Activated CD8-positive, alpha-beta memory T cell treated with anti-CD3 and anti-CD28 coated beads for 1 hour (primary cell): ENCODE data around the gene PRR9.

ENCODE experiments used
- DNase-seq, 2 donors: peaks; one replicate each; pipeline ENCODE4 v3.0.0-alpha.2; 2020; ENCODE audit warnings: low read depth in 1 of 2; ENCODE audit errors: extremely low read depth in 1 of 2

PRR9 gene

DNA sequence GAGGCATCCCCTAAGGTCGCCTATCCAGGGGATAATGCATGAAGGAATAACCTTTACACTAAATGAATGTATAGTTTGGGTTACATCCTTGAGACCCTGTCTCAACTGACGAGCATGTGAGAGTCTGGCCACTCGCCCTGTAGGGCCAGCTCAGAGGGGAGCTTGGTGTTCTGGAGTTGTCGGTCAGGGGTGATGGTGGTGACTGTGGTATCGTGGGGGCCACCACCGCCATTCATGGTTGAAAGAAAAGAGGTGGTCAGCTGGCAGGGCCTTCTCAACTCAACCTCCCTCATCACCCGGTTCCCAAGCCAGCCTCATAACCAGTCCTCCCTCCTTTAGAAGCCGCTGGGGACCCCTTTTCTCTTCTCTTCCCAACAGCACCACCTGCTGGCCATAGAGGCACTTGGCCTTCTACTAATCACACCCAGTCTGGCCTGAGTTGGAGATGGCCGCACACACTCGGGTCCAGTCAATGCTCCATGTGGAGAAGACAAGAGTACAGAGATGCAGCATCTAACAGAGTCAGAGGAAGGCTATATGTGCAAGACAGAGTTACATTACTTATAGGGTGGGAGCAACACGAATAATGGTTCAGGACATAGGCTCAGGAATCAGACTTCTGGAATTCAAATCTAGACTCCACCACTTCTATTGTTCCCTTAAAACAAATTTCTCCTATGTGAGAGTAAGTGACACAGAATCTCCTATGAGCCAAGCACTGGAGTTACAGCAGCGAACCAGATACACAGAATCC, 11.9 kb downstream of the PRR9 start:
- peak in 1 of 2 donors; percentile 3 for DNase-seq

DNA sequence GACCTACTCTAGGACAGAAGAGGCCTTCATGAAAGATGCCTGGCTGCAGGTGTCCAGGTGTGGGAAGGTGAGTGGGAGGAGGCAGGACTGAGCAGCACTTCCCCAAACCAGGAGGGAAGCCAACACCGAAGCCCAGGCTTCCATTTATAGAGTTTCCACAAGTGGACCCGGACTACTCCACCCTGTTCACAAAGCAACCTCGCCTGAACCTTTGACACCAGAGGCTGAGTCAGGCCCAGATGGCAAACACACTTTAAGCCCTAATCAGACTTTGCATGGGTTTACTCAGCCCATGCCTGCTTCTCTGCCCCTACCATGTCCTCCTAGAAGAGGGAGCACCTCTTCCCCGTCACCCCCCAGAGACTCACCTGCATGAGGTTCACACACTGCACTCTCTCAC, 14.0 kb downstream of the PRR9 start:
- DNase-seq: no peak

DNA sequence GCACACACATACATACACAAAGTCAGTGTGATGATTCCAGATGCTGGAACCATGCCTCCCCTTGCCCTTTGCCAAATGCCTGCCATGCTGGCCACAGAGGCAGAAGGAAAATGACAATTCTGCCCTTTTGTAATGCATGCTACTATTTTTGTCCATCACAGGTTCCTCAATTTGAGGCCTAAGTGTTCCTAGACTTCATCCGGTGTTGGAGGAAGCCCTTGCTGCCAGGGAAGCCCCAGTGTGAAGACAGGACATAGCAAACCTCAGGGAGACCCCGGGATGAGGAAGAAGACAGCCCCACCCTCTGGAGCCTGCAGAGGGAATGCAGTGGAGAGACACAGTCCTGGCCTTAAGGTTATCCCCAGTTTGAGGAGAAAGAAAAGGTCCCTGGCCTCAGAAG, 14.4 kb downstream of the PRR9 start:
- DNase-seq: no peak

DNA sequence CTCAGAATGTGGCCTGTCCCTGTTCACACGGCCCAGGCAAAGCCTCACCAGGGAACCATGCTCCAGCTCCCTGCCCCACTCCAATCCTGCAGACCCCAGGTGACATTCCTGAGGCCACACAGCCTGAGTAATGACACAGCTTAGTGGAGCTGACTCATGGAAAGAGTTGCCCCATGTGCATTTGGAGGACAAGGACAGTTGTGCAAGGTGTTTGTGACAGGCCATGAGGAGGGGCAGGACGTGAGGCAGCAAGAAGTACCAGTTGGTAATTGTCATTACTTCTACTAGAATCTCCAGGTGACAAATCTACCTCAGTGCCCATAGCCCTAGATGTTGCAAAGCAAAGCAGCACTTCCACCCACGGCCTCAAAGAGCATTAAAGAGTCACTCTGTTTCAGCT, 15.2 kb downstream of the PRR9 start:
- DNase-seq: no peak

DNA sequence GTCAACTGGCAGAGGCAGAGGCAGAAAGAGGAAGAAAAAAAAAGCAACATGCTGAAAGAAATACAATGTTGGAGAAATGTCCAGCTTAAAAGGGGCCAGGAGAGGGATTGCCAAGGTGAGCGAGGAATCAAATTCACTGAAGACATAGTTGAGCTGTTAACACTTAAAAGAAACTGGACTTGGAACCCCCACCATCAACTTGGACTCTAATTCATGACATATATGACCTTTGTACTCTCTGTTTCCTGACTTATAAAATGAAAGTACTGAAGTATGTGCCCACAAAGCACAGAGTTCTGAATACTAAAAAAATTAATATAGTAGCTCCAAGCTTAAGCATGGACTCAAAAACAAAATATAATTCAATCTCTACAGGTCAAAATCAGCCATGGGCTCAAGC, 16.1 kb downstream of the PRR9 start:
- DNase-seq: no peak

DNA sequence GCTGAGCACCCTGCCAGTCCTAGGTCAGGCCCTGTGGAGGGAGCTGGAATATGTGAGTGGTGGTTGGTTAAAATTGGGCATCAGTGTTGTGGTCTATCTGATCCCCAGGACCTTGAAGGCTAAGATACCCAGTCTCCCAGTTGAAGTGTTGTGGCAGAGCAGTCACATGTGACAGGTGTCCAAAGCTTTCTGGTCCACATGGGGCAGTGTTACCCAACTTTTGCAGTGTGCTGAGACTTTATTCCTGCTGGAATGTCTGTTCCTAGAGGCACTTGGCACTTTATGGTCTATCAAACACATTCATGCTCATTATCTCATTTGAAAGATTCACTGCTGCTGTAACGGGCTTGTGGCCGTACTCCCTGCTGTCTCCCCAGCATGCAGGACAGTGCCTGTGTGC, 21.1 kb downstream of the PRR9 start:
- DNase-seq: no peak

DNA sequence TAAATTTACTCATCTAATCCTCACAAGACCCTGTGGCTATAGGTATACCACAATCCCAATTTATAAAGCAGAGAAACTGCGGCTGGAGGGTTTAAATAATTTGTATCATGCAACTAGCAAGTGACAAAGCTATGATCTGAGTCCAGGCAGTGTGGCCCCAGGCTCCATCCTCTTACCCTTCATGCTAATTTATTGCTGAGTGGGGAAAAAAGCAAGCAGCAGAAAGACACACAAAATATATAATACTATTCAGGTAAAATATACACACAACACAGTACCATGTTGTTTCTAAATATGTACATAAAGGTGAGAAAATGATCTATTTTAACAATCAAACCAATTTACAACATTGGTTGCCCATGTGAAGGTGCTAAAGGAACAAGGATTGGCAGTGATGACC, 24.8 kb downstream of the PRR9 start:
- DNase-seq: no peak

DNA sequence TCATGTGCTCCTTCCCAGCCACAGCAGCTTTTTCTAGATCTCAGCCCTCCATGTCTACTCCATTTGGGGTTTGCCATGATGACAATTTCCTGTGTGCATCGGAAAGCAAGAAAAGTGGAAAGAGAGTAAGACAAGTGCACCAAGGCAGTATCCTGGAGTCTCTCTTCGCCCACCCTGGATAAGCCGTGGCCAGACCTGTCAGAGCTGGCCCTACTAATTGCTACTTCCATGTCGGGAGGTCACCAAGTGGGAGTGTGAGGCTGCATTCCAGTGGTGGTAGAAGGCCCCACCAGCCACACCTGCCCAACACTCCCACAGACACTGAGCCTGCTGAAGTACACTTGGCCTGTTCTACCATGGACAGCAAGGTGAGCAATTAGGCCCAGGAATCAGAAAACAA, 28.1 kb downstream of the PRR9 start:
- DNase-seq: no peak

DNA sequence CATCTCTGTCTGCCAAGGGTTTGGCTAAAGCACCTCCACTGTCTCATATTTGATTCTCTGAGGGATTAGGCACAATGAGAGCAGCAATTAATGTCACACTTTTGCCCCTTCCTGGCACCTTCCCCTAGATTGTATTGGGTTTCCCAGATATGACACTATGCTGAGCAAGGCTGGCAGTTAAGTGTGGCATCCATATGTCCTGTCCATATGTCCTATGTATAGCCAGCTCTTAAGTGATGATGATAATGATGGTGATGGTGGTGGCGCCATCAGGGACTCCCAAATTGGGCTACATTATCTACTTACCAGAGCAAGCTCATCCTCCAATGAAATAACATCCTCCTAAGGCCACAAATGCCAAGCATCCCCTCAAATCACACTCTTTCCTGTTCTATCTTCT, 28.6 kb downstream of the PRR9 start:
- DNase-seq: no peak

DNA sequence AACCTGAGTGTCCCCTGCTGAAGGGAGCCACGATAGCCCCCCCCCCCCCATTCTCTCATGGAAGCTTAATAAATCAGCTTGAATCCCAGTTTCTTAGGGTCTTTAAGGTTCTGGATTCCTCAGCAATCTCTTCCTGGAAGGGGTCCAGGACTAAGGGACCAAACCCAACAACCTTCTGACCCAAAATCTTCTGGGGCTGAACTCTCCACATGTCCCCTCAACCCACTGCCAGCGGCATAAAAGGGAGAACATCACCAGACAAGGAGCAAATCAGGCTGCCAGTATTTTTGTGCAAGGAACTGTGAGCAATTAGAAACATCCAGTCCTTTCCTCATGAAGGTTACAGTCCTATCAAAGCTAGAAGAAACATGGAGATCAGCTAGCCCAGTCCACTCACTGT, 29.4 kb downstream of the PRR9 start:
- DNase-seq: no peak

DNA sequence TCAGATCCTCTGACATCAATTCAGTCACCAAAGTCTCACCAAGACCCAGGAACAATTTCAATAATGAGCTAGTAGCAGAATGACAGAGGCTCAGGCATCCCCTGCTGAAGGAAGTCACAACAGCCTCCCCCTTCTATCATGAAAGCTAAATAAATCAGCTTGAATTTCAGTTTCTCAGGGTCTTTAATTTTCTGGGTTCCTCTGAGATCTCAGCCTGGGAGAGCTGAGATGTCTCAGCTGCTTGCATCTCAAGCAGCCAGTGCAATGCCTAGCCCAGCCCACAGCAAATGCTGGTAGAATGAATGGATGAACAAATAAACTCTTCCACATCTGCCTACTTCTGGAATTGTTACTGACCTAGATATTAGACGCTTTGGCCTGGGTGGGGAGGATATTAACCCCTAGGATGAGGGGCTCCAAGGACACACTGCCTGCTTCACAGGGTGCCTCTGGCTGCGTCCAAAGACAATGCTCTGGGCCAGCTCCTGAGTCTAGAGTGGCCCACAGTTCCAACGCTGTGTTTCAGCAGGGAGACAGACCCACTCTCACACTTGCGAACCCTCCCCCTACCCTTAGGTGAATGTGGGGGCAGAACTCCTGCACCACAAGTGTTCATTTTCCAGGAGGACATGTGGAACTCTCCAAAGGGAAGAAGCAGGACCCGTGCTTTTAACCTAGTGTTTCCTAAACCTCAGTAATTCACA, 30.9 kb downstream of the PRR9 start:
- DNase-seq: no peak

DNA sequence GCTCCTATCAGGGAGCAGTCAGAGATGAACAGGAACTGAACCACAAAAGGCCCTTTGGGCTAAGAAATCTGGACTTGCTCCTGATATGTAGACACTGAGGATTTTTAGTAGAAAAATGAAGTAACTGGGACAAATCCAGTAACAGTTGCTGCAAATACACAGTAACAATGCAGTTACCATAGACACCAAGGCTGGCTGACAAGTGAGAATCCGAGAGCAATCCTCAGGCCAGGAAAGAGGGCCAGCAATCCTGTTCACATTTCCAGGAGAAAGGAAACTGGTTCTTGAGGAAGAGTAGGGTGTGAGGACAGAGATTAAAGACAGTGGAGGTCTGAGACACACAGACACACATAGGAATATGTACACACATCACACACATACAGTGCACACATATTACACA, 32.8 kb downstream of the PRR9 start:
- no peak for DNase-seq

DNA sequence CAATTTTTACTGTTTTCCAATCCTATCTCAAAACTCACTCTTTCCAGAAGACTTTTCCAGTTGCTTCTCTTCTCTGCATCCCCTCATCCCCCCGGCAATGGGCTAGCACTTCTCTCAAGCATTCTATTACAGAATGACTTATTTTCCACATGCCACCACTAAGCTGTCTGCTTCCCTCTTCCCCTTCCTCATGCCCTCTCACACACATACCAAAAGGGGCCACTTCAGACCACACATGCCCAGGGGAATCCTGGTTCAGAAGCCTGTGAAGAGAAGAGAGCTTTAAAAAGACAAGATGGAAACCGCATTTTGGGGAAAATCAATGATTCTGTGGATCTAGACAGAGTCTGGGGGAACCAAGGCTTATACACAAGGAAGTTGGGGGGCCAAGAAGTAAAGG, 33.7 kb downstream of the PRR9 start:
- DNase-seq: no peak

DNA sequence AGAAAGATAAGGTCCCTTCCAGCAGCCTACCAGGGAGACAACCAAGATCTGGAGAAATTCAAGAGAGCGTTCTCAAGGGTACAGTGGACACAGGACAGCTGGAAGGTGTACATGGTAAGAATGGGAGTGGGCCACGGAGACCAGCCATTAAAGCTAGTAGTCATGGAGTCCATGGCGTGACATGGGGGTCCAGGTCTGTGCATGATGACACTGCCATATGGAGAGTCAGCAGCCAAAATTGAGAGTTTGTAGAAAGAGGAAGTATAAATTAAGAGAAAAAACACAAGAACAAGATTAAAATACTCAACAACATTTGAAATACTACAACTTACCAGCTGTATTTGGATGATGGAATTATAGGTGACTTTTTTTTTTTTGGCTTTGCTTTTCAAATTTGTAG, 34.2 kb downstream of the PRR9 start:
- DNase-seq: no peak

DNA sequence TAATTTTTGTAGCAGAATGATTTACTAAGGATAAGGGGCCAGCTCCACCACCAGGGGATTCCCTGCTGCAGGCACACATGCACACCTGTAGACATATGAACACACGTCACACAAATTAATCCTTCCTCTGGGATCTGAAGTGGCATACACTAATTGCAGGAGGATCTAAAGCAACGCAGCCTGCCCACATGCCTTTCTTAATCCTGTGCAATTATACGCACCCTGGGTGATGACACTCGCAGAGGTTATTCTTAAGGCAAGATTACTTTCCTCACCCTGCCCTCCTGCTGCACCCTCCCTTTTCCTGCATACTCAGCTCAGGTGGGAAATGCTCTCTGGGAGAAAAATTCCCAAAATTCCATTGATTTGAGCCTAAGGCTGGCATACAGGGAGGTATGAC, 34.6 kb downstream of the PRR9 start:
- no peak for DNase-seq

DNA sequence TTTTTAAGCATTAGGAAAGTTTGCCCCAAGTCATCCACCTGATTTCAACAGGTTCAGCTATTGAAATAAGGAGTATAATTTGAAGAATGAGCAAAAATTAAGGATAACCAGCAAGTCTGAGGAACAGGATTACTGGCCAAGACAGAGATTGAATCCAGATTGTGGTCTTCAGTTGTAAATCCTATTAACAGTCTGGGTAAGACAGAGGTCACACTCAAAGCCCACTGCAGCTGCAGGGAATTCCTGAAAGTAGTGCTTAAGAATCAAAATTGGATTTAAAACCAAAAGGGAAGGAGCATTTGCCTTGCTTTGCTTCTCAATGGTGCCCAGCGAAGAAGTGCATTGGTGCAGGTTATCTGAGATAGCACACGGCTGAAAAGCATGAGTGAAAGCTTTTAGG, 35.7 kb downstream of the PRR9 start:
- DNase-seq: no peak

DNA sequence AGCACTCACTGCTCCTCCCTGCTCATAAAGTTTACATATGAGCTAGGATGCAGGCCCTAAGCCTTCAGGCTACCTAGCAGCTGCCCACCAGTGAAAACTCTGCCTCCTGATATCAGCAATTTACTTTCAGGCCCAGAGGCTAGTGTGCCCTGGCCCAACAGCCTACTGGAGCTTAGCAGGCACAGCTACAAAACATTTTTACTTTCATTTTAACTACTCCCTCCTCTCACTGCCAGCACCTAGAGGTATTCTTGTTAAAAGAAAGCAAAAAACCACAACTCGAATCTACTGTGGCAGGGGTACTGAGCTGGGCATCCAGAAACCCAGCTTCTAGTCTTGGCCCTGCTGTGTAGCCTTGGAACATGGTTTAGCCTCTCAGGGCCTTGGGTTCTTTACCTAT, 36.3 kb downstream of the PRR9 start:
- no peak for DNase-seq

DNA sequence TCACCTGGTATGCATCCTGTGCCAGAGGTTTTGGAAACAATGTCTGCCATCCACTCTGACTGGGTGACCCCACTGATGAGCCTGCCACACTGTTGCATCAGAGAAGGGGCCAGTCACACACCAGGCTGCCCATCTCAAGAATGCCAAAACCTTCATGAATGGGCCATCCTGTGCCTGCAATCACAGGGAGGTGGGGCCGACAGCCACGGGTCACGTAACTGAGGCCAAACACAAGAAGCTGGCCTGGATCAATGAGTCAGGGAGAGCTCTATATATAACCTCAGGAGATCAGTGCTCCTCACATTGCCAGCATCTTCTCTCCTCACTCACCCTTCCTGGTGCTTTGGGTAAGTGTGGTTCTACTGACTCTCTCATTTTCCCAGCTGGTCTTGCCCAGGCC, 42.0 kb downstream of the PRR9 start, which contains the start of gene LORICRIN:
Gene LORICRIN, plus strand, starts transcription at position 301 of the 400 bp plus-strand sequence. CDS start 1,263 bp downstream, outside the sequence.
- DNase-seq: no peak

DNA sequence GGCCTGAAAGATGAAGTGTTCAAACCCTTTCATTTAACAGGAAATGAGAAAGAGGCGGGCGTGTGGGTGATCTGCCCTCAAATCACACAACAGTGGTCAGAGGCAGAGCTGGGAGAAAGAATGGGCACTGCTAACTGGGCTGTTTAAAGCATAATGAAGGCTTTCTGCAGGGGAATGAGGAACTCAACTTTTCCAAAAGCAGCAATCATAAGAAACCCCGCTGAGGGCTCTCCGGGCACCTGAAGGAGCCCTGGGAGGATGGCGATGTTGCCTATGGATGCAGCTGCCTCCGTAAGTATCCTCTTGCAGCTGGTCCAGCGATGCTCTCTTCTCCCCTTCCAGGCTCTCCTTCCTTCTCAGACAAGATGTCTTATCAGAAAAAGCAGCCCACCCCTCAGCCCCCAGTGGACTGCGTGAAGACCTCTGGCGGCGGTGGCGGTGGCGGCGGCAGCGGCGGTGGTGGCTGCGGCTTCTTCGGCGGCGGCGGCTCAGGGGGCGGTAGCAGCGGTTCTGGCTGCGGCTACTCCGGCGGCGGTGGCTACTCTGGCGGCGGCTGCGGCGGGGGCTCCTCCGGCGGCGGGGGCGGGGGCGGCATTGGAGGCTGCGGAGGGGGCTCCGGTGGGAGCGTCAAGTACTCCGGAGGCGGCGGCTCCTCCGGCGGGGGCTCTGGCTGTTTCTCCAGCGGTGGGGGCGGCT, 43.3 kb downstream of the PRR9 start:
- no peak for DNase-seq

DNA sequence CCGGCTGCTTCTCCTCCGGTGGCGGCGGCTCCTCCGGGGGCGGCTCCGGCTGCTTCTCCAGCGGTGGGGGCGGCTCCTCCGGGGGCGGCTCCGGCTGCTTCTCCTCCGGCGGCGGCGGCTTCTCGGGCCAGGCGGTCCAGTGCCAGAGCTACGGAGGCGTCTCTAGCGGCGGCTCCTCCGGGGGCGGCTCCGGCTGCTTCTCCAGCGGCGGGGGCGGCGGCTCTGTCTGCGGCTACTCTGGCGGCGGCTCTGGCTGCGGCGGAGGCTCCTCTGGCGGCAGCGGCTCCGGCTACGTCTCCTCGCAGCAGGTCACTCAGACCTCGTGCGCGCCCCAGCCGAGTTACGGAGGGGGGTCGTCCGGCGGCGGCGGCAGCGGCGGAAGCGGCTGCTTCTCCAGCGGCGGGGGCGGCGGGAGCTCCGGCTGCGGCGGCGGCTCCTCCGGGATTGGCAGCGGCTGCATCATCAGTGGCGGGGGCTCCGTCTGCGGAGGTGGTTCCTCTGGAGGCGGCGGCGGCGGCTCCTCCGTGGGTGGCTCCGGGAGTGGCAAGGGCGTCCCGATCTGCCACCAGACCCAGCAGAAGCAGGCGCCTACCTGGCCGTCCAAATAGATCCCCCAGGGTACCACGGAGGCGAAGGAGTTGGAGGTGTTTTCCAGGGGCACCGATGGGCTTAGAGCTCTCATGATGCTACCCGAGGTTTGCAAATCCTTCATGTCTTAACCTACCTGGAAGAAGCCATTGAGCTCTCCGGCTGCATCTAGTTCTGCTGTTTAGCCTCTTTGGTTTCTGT, 44.1 kb downstream of the PRR9 start:
- no peak for DNase-seq

DNA sequence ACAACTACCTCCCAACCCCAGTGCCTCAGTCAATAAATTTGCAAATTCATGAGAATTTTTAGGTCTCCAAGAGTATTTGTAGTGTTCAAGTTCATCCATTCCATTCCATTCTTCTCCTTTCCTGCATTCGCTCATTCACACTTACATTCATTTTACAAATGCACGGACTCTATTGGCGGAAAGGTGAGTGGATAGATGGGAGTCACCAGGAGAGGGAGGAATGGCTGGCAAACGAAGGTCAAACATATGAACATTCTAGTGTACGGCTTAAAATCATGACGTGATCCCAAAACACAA, 44.6 kb downstream of the PRR9 start:
- DNase-seq: no peak
